HepG2 (cell line): Measurements from ENCODE around the gene RAD23A. TPM values are rescaled to one million over a fixed set of nuclear protein-coding genes. Genes with fewer than 3 reads are reported as not detected.

Experiments used
- ATAC-seq: fragments of 200-7000 bp; cut with Tn5 transposase; 3 replicates; pipeline ENCODE4 v1.9.1; 2020; ENCODE audit warnings: mild to moderate bottlenecking, moderate library complexity
- BruUV-seq: library from RNA; stranded (reverse); fragments of 400-500 nt; replicated peaks from 2 replicates; lab custom pipeline; 2021; lab: Mats Ljungman, UMichigan
- CTCF ChIA-PET: fragments of 300-600 bp; formaldehyde crosslinking; extraction: SDS; loops from one replicate; lab custom pipeline; 2021; ENCODE audit warnings: low total read pairs, inconsistent platforms, low intra/inter-chr PET ratio; lab: Yijun Ruan, JAX
- POLR2A ChIA-PET: fragments of 350-600 bp; sonication (Branson Sonifier 250); formaldehyde crosslinking; loops from one replicate; lab custom pipeline; 2020; ENCODE audit warnings: antibody characterized with exemption, inconsistent platforms; lab: Yijun Ruan, JAX
- DNase-seq: peaks from one replicate; pipeline ENCODE4 v3.0.0-alpha.2; 2015; ENCODE audit warnings: low spot score
- FAIRE-seq: peaks from 3 replicates; lab custom pipeline; 2011; peaks lifted over from hg19 to GRCh38; lab: Jason Lieb, UNC
- H2AFZ ChIP-seq: one replicate; pipeline ENCODE4 v1.6.1; 2011; ENCODE audit warnings: low read length, inconsistent platforms
- H3K27ac ChIP-seq: fragments of 300-600 bp; 3 replicates; pipeline ENCODE4 v1.8.0; 2011; ENCODE audit warnings: mixed run types, mild to moderate bottlenecking, mixed read lengths, low read length, inconsistent platforms; ENCODE audit not compliant: insufficient read depth; ENCODE audit errors: extremely low read length
- H3K27me3 ChIP-seq, 2 experiments: fragments of 200-600 bp in 1 of 2; 2 replicates in 1 of 2; 3 replicates in 1 of 2; pipeline versions ENCODE4 v1.6.0 to v1.8.0; 2011; ENCODE audit warnings: low read length in 2 of 2, mild to moderate bottlenecking in 2 of 2, moderate library complexity in 2 of 2, inconsistent platforms in 1 of 2; ENCODE audit not compliant: insufficient read depth in 2 of 2, control insufficient read depth in 1 of 2
- H3K36me3 ChIP-seq, 2 experiments: fragments of 200-600 bp in 1 of 2; replicated peaks in 1 of 2; 2 replicates in 1 of 2; 3 replicates in 1 of 2; pipeline versions ENCODE4 v1.5.1 to v1.8.0; 2011; ENCODE audit warnings: low read length in 2 of 2, inconsistent platforms in 1 of 2; ENCODE audit not compliant: insufficient read depth in 2 of 2, control insufficient read depth in 1 of 2
- H3K4me1 ChIP-seq: 2 replicates; pipeline ENCODE4 v1.5.1; 2012; ENCODE audit warnings: low read length, inconsistent platforms; ENCODE audit not compliant: insufficient read depth
- H3K4me2 ChIP-seq: 2 replicates; pipeline ENCODE4 v1.6.0; 2011; ENCODE audit warnings: low read depth, low read length, inconsistent platforms
- H3K4me3 ChIP-seq, 3 experiments: fragments of 200-600 bp in 1 of 3; sonication (generic), shearing (Covaris generic) in 1 of 3; replicated peaks in 1 of 3; 2 replicates each; pipeline ENCODE4 v1.5.1; 2011 to 2016; ENCODE audit warnings: low read length in 3 of 3, inconsistent platforms in 2 of 3, low read depth in 2 of 3, mild to moderate bottlenecking in 2 of 3, control low read depth in 1 of 3, mixed read lengths in 1 of 3; ENCODE audit not compliant: insufficient read depth in 1 of 3
- H3K79me2 ChIP-seq: one replicate; pipeline ENCODE4 v1.6.1; 2011; ENCODE audit warnings: low read length, inconsistent platforms; ENCODE audit not compliant: insufficient read depth
- H3K9ac ChIP-seq: 2 replicates; pipeline ENCODE4 v1.6.0; 2011; ENCODE audit warnings: mild to moderate bottlenecking, low read depth, low read length, inconsistent platforms; ENCODE audit not compliant: insufficient read depth
- H3K9me3 ChIP-seq: 2 replicates; pipeline ENCODE4 v1.5.1; 2012; ENCODE audit warnings: mild to moderate bottlenecking, low read length
- H4K20me1 ChIP-seq: 2 replicates; pipeline ENCODE4 v1.6.0; 2011; ENCODE audit warnings: inconsistent platforms, mild to moderate bottlenecking, low read length, moderate library complexity; ENCODE audit not compliant: insufficient read depth
- BRD4 ChIP-seq: sonication (generic); formaldehyde crosslinking; IDR thresholded peaks from 2 replicates; pipeline ENCODE4 v1.4.0; 2020; ENCODE audit warnings: missing genetic modification reagents
- HDAC1 ChIP-seq: sonication (generic); formaldehyde crosslinking; IDR thresholded peaks from 2 replicates; pipeline ENCODE4 v1.5.1; 2020; ENCODE audit warnings: mild to moderate bottlenecking, missing genetic modification reagents
- NFRKB ChIP-seq: fragments of 450-650 bp; IDR thresholded peaks from 2 replicates; pipeline ENCODE4 v1.6.1; 2017
- SNAI1 ChIP-seq: sonication (generic); formaldehyde crosslinking; IDR thresholded peaks from 2 replicates; pipeline ENCODE4 v1.5.0; 2020; ENCODE audit warnings: mild to moderate bottlenecking, missing genetic modification reagents, borderline replicate concordance
- SOX13 ChIP-seq, 3 experiments: fragments of 450-650 bp in 1 of 3; sonication (generic) in 1 of 3; formaldehyde crosslinking in 1 of 3; IDR thresholded peaks in 2 of 3; conservative IDR thresholded peaks in 1 of 3; 2 replicates each; pipeline versions ENCODE4 v1.5.0 to v1.6.1; 2016 to 2020; ENCODE audit warnings: antibody characterized with exemption in 1 of 3, mild to moderate bottlenecking in 1 of 3, missing compliant biosample characterization in 1 of 3, missing genetic modification reagents in 1 of 3, moderate library complexity in 1 of 3
- ZBTB20 ChIP-seq: sonication (generic); formaldehyde crosslinking; IDR thresholded peaks from 2 replicates; pipeline ENCODE4 v1.8.1; 2023; ENCODE audit warnings: missing genetic modification reagents, low read depth, mild to moderate bottlenecking, borderline replicate concordance
- ZNF205 ChIP-seq: IDR thresholded peaks from 2 replicates; pipeline ENCODE4 v1.6.1; 2018; ENCODE audit warnings: missing biosample characterization, missing genetic modification reagents
- ZNF256 ChIP-seq: sonication (generic); formaldehyde crosslinking; conservative IDR thresholded peaks from 2 replicates; pipeline ENCODE4 v1.4.0; 2020; ENCODE audit warnings: missing genetic modification reagents
- ZNF282 ChIP-seq: fragments of 450-650 bp; IDR thresholded peaks from 2 replicates; pipeline ENCODE4 v1.6.1; 2018; ENCODE audit not compliant: partially characterized antibody
- ZNF781 ChIP-seq: sonication (generic); formaldehyde crosslinking; IDR thresholded peaks from 2 replicates; pipeline ENCODE4 v1.5.1; 2020; ENCODE audit warnings: borderline replicate concordance, mild to moderate bottlenecking, missing genetic modification reagents; ENCODE audit errors: not compliant biosample characterization
- WGBS: methylation state at CpG from one replicate; pipeline ENCODE4 v1.1.6; 2017; ENCODE audit warnings: low lambda C conversion rate; 5-methylcytosine and 5-hydroxymethylcytosine counted together
- in situ Hi-C: cut with HindIII; loops from 2 replicates; pipeline ENCODE4 v1.10.0; 2017; ENCODE audit warnings: low pct_unique_long_range_greater_than_20kb; ENCODE audit not compliant: extremely low pct_ligation_motif_present
- intact Hi-C: fragments of 100-400 bp; cut with micrococcal nuclease; formaldehyde crosslinking; loops from one replicate; pipeline ENCODE4 v1.10.0; 2022; ENCODE audit not compliant: unreplicated experiment
- polyA plus RNA-seq, 8 experiments: library from polyadenylated mRNA; depleted of rRNA in 3 of 8; stranded (reverse) in 7 of 8; unstranded in 1 of 8; fragments of >200 nt; fragmentation: Illumina TruSeq in 4 of 8; extraction: Trizol in 4 of 8; gene quantifications; 2 replicates each; pipeline versions ENCODE4 v1.2.1 to v1.2.3, GENCODE V29; 2011 to 2016; ENCODE audit warnings: low read depth in 4 of 8, missing spikeins in 1 of 8, mixed read lengths in 1 of 8; ENCODE audit not compliant: insufficient read depth in 1 of 8
- total RNA-seq, 5 experiments: library from RNA; depleted of rRNA; stranded (reverse); fragments of >200 nt; fragmentation: Illumina TruSeq; extraction: Trizol; gene quantifications; 2 replicates each; pipeline ENCODE4 v1.2.3, GENCODE V29; 2016; ENCODE audit warnings: low read depth in 1 of 5
- TF ChIP-seq, protein P1 (sequence below): sonication (generic); formaldehyde crosslinking; IDR thresholded peaks from 2 replicates; pipeline ENCODE4 v1.4.0; 2020; ENCODE audit warnings: missing genetic modification reagents
- TF ChIP-seq, protein P2 (sequence below): sonication (generic); formaldehyde crosslinking; IDR thresholded peaks from 2 replicates; pipeline ENCODE4 v1.5.0; 2020; ENCODE audit warnings: missing genetic modification reagents, mild to moderate bottlenecking, borderline replicate concordance
- TF ChIP-seq, protein P3 (sequence below), 2 experiments: sonication (generic) in 1 of 2; formaldehyde crosslinking in 1 of 2; IDR thresholded peaks; 2 replicates each; pipeline versions ENCODE4 v1.5.1 to v1.6.1; 2011 to 2020; ENCODE audit warnings: borderline replicate concordance in 1 of 2, low read depth in 1 of 2, low read length in 1 of 2, mild to moderate bottlenecking in 1 of 2, missing genetic modification reagents in 1 of 2, moderate library complexity in 1 of 2
- TF ChIP-seq, protein P4 (sequence below): sonication (generic); formaldehyde crosslinking; IDR thresholded peaks from 2 replicates; pipeline ENCODE4 v1.4.0; 2020; ENCODE audit warnings: missing genetic modification reagents
- TF ChIP-seq, protein P5 (sequence below): sonication (generic); formaldehyde crosslinking; conservative IDR thresholded peaks from 2 replicates; pipeline ENCODE4 v1.8.0; 2022; ENCODE audit warnings: low read depth, missing genetic modification reagents

The RAD23A gene
- total and polyA plus RNA-seq, 2 of the 13 experiments (the other 11 are each of a cell fraction or from before 2014, with no cell fraction given), result 42.5 to 54.2 TPM

DNA sequence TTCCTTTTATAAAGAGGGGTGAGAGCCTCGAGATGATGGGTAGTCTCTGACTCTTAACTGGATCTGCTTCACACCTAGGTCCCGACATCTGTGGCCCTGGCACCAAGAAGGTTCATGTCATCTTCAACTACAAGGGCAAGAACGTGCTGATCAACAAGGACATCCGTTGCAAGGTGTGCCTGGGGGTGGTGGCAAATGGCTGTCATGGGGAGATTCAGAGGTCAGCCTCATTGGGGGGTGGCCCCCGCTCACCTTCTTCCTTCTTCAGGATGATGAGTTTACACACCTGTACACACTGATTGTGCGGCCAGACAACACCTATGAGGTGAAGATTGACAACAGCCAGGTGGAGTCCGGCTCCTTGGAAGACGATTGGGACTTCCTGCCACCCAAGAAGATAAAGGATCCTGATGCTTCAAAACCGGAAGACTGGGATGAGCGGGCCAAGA, 5.7 kb upstream of the RAD23A start:
- Histone ChIP-seq H3K9ac (peak overlapping the region; percentile 99), H3K36me3 (peaks cover 13 to 43% of the 10 kb centered on the region in 2 experiments), H2AFZ (no peak overlapping the region), H3K4me2 (peak overlapping the region; percentile 96), H3K27me3 (peaks cover 0 to 5% of the 10 kb centered on the region in 2 experiments; a peak in 1 of 5 replicates), H3K4me3 (peak overlapping the region; percentile 84 to 97 (median 88)), H3K79me2 (peaks cover 31% of the 10 kb centered on the region), H3K9me3 (no peaks in the 10 kb centered on the region), H4K20me1 (peaks cover 13% of the 10 kb centered on the region), H3K4me1 (peaks cover 44% of the 10 kb centered on the region), H3K27ac (peak overlapping the region; percentile 79)
- intact Hi-C loops (no loop called here), in situ Hi-C loops (no loop called here)
- ChIA-PET POLR2A (no interaction called here), CTCF (no interaction called here)
- no peak for FAIRE-seq
- no peak for ATAC-seq
- BruUV-seq, result no TSS peak
- WGBS, result 76% methylated on average over 9 of the region's 10 CpGs
- TF ChIP-seq SOX13 (IDR thresholded peaks at IDR 0.05) (no peak), SOX13 (CRISPR knock-in tag; conservative IDR thresholded peaks at IDR 0.05 in 1 of 2, IDR thresholded peaks at IDR 0.05 in 1 of 2) (no peak), SNAI1 (CRISPR knock-in tag) (no peak), BRD4 (no peak), HDAC1 (CRISPR knock-in tag) (no peak), ZNF205 (CRISPR knock-in tag) (no peak), ZNF781 (CRISPR knock-in tag) (no peak), NFRKB (no peak), ZBTB20 (CRISPR knock-in tag) (no peak), ZNF256 (CRISPR knock-in tag) (no peak), ZNF282 (no peak)
- TF ChIP-seq, protein P1, sequence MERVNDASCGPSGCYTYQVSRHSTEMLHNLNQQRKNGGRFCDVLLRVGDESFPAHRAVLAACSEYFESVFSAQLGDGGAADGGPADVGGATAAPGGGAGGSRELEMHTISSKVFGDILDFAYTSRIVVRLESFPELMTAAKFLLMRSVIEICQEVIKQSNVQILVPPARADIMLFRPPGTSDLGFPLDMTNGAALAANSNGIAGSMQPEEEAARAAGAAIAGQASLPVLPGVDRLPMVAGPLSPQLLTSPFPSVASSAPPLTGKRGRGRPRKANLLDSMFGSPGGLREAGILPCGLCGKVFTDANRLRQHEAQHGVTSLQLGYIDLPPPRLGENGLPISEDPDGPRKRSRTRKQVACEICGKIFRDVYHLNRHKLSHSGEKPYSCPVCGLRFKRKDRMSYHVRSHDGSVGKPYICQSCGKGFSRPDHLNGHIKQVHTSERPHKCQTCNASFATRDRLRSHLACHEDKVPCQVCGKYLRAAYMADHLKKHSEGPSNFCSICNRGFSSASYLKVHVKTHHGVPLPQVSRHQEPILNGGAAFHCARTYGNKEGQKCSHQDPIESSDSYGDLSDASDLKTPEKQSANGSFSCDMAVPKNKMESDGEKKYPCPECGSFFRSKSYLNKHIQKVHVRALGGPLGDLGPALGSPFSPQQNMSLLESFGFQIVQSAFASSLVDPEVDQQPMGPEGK, result no peak
- TF ChIP-seq, protein P2, sequence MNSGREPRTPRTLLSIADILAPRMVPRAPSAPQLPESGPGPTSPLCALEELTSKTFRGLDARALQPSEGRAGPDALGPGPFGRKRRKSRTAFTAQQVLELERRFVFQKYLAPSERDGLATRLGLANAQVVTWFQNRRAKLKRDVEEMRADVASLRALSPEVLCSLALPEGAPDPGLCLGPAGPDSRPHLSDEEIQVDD (CRISPR knock-in tag), result no peak
- TF ChIP-seq, protein P3, sequence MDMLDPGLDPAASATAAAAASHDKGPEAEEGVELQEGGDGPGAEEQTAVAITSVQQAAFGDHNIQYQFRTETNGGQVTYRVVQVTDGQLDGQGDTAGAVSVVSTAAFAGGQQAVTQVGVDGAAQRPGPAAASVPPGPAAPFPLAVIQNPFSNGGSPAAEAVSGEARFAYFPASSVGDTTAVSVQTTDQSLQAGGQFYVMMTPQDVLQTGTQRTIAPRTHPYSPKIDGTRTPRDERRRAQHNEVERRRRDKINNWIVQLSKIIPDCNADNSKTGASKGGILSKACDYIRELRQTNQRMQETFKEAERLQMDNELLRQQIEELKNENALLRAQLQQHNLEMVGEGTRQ (IDR thresholded peaks at IDR 0.05; ENCODE audit: low read depth, low read length), result no peak
- TF ChIP-seq, protein P3 (CRISPR knock-in tag; IDR thresholded peaks at IDR 0.05; ENCODE audit: borderline replicate concordance), result no peak
- TF ChIP-seq, protein P4, sequence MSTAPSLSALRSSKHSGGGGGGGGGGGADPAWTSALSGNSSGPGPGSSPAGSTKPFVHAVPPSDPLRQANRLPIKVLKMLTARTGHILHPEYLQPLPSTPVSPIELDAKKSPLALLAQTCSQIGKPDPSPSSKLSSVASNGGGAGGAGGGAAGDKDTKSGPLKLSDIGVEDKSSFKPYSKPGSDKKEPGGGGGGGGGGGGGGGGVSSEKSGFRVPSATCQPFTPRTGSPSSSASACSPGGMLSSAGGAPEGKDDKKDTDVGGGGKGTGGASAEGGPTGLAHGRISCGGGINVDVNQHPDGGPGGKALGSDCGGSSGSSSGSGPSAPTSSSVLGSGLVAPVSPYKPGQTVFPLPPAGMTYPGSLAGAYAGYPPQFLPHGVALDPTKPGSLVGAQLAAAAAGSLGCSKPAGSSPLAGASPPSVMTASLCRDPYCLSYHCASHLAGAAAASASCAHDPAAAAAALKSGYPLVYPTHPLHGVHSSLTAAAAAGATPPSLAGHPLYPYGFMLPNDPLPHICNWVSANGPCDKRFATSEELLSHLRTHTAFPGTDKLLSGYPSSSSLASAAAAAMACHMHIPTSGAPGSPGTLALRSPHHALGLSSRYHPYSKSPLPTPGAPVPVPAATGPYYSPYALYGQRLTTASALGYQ, result no peak
- TF ChIP-seq, protein P5, sequence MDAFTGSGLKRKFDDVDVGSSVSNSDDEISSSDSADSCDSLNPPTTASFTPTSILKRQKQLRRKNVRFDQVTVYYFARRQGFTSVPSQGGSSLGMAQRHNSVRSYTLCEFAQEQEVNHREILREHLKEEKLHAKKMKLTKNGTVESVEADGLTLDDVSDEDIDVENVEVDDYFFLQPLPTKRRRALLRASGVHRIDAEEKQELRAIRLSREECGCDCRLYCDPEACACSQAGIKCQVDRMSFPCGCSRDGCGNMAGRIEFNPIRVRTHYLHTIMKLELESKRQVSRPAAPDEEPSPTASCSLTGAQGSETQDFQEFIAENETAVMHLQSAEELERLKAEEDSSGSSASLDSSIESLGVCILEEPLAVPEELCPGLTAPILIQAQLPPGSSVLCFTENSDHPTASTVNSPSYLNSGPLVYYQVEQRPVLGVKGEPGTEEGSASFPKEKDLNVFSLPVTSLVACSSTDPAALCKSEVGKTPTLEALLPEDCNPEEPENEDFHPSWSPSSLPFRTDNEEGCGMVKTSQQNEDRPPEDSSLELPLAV (CRISPR knock-in tag), result no peak
- DNase-seq, result no peak
